ENCODE data around the gene TXLNA. TPM values are rescaled to one million over a fixed set of nuclear protein-coding genes. Genes with fewer than 3 reads are reported as not detected.
A peak's percentile ranks its signal among the peaks of the same experiment; 100 is the strongest.
"Not testable (repeated sequence)": the region's sequence is repeated elsewhere in the genome, so short reads cannot be mapped to it uniquely, and the experiment has no call there.

Gene TXLNA
- total RNA-seq = 10 to 100 TPM; 24.3 to 71.9 (median 50.0) TPM
- 10 to 100 TPM; 23.9 to 33.2 TPM for polyA plus RNA-seq
- long read RNA-seq, donor 1, full-length matches to known transcripts = 1 of 55 reads
- long read RNA-seq, donor 1, partial matches to known transcripts = 11 of 55 reads
- long read RNA-seq, donor 1, other reads (novel, unspliced or antisense) = 43 of 55 reads
- long read RNA-seq, donor 2, full-length matches to known transcripts = 7 of 7 reads
- long read RNA-seq, donor 2, partial matches to known transcripts = 0 of 7 reads
- long read RNA-seq, donor 2, other reads (novel, unspliced or antisense) = 0 of 7 reads
- long read RNA-seq, donor 3, full-length matches to known transcripts = 32 of 73 reads
- long read RNA-seq, donor 3, partial matches to known transcripts = 2 of 73 reads
- long read RNA-seq, donor 3, other reads (novel, unspliced or antisense) = 39 of 73 reads

GRCh38 chr1:32179443-32180185 lies at the start of gene TXLNA:
TXLNA (plus strand) TSS chr1:32179675; CDS start chr1:32180346, 671 bp downstream.
- intact Hi-C loops (cut with DNase I) = no loop called here
- peak; percentile 94 to 96 (median 94) for DNase-seq
- WGBS, 3 donors = 0 to 1% (median 1%) methylated on average over 41 to 79 of the region's 79 CpGs
- Histone ChIP-seq H3K9me3 (no peaks in the 10 kb centered on the region), H3K36me3 (no peaks in the 10 kb centered on the region), H3K27me3 (no peaks in the 10 kb centered on the region), H3K4me3 (peak within 1 kb of the TSS; percentile 80), H3K27ac (peak within 1 kb of the TSS; percentile 61 to 90), H3K4me1 (ENCODE audit: insufficient read depth) (peaks cover 10% of the 10 kb centered on the region)
- TF ChIP-seq POLR2A (IDR thresholded peaks at IDR 0.05) (no peak), CTCF (IDR thresholded peaks at IDR 0.05) (peak in 1 of 3 donors; percentile 29)

GRCh38 chr1:32133950-32134280 lies 45.6 kb upstream of the TXLNA start:
- H3K4me3 ChIP-seq; H3K4me1 ChIP-seq (ENCODE audit: insufficient read depth); H3K9me3 ChIP-seq; H3K36me3 ChIP-seq; DNase-seq; intact Hi-C loops (cut with DNase I); H3K27me3 ChIP-seq; H3K27ac ChIP-seq: not testable (repeated sequence)
- 84 to 91% (median 85%) methylated on average over 9 of the region's 9 CpGs for WGBS, 3 donors

DNA sequence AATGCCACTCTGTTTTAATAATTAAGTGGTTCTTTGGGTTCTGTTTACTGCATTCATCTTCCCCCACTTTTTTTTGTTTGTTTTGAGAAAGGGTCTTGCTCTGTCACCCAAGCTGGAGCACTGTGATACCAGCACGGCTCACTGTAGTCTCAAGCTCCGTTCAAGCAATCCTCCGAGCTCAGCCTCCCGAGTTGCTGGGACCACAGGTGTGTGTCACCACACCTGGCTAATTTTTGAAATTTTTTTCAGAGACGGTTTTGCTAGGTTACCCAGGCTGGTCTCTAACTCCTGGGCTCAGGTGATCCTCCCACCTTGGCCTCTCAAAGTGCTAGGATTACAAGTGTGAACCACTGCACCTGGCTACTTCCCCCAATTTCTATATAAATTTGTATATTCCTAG lies 42.4 kb upstream of the TXLNA start:
- intact Hi-C loops (cut with DNase I) = loop anchor here in 1 of 4 donors (5.0 kb wide), 1 partner anchor 50 kb away; no protein-coding TSS in a partner anchor
- Histone ChIP-seq H3K36me3 (no peaks in the 10 kb centered on the region), H3K4me3 (no peak overlapping the region), H3K27me3 (no peaks in the 10 kb centered on the region), H3K9me3 (no peaks in the 10 kb centered on the region), H3K4me1 (ENCODE audit: insufficient read depth) (peaks cover 8% of the 10 kb centered on the region), H3K27ac (no peak overlapping the region)
- WGBS, 3 donors = 92 to 95% (median 93%) methylated on average over 5 of the region's 5 CpGs
- no peak for DNase-seq
- TF ChIP-seq EP300 (IDR thresholded peaks at IDR 0.05) (no peak), POLR2A (IDR thresholded peaks at IDR 0.05) (no peak), CTCF (IDR thresholded peaks at IDR 0.05) (no peak)

- Histone ChIP-seq H3K9me3 (no peaks in the 10 kb centered on the region), H3K36me3 (no peaks in the 10 kb centered on the region), H3K4me1 (ENCODE audit: insufficient read depth) (peaks cover 2% of the 10 kb centered on the region), H3K27ac (no peak overlapping the region), H3K4me3 (no peak overlapping the region), H3K27me3 (no peaks in the 10 kb centered on the region)
- TF ChIP-seq EP300 (IDR thresholded peaks at IDR 0.05) (no peak), POLR2A (IDR thresholded peaks at IDR 0.05) (no peak), CTCF (IDR thresholded peaks at IDR 0.05) (no peak)
- DNase-seq = no peak
- intact Hi-C loops (cut with DNase I) = loop anchor here in 1 of 4 donors (5.0 kb wide), 1 partner anchor 48 kb away; no protein-coding TSS in a partner anchor
- 56 to 65% (median 58%) methylated on average over 5 of the region's 5 CpGs for WGBS, 3 donors
These were observed 40.5 kb upstream of the TXLNA start for GRCh38 chr1:32138965-32139364.

Measured in ovary (tissue), 10 donors.